SKM-1 treated with dmso at 0.1 percent for 144 hours (cell line): ENCODE data around the gene UBALD1.

ENCODE experiments used
- DNase-seq: peaks from one replicate; lab custom pipeline; 2025; ENCODE audit not compliant: unreplicated experiment; lab: John Stamatoyannopoulos, UW

UBALD1 gene

GRCh38 chr16:4561596-4561995 is 53.1 kb downstream of the UBALD1 start:
- DNase-seq, result no peak
